HG03432 (cell line): ENCODE results near the gene ANKS3.

Experiments
- ATAC-seq: cut with Tn5 transposase; IDR thresholded peaks from one replicate; pipeline ENCODE4 v1.9.1; 2021; ENCODE audit warnings: mild to moderate bottlenecking, moderate library complexity; ENCODE audit not compliant: unreplicated experiment

ANKS3 gene, protein sequence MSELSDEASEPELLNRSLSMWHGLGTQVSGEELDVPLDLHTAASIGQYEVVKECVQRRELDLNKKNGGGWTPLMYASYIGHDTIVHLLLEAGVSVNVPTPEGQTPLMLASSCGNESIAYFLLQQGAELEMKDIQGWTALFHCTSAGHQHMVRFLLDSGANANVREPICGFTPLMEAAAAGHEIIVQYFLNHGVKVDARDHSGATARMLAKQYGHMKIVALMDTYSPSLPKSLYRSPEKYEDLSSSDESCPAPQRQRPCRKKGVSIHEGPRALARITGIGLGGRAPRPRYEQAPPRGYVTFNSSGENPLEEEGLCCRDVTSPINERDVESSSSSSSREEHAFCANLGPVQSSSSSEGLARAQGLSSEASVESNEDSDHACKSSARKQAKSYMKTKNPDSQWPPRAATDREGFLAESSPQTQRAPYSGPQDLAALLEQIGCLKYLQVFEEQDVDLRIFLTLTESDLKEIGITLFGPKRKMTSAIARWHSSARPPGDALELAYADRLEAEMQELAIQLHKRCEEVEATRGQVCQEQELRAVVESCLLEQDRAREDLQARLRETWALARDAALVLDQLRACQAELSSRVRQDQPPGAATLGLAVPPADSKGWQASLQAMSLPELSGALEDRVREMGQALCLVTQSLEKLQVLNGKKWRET

GRCh38 chr16:4734063-4734729 lies at the start of gene ANKS3, which contains the start of gene DNAAF8:
TSS of gene ANKS3 (minus strand) at chr16:4734271. CDS start at chr16:4730149, 4,122 bp downstream.
TSS of gene DNAAF8 (plus strand) at chr16:4734537. CDS start at chr16:4736515, 1,978 bp downstream.
- peak; percentile 79 for ATAC-seq

DNA sequence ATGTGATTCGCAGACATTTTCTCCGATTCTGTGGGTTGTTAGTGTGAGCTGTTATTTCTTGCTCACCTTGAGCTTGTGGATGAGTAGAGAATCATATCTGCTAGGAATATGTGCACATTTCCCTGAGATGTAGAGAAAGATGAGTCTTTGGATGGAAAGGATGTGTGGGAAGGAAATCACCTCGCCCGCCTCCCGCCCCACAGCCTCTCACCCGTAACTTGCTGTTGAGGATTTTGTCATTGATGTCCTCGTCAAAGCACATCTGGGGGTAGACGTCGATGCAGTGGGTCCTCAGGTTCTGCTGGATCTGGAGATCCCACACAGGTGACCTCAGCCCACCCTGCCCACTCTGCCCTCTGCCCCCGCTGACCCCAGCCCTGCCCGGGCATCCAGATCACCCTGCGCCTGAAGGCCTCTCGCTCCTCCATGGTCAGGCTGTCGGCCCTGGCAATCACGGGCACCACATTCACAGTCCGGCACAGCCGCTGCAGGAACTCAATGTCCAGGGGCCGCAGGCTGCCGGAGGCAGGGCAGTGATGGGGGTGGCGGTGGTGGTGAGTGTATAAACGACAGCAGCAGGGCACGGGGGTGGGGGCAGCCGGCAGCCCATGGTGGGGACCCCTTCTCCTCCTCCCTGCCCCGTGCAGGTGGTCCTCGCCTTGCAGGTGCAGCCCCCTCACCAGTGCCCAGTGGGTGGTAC lies 49.3 kb upstream of the ANKS3 start:
- no peak for ATAC-seq

DNA sequence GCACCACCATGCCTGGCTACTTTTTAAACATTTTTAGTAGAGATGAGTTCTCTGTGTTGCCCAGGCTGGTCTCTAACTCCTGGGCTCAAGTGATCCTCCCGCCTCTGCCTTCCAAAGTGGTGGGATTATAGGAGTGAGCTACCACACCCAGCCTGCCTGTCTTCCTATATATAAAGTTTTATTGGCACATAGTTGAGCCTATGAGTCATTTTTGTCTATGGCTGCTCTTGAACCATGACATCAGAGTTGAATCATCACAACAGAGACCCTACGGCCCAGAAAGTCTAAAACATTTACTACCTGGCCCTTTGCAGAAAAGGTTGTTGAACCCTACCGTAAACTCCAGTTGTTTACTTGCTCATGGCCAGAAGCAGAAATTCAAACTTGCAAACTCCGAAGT lies 46.2 kb upstream of the ANKS3 start:
- no peak for ATAC-seq

DNA sequence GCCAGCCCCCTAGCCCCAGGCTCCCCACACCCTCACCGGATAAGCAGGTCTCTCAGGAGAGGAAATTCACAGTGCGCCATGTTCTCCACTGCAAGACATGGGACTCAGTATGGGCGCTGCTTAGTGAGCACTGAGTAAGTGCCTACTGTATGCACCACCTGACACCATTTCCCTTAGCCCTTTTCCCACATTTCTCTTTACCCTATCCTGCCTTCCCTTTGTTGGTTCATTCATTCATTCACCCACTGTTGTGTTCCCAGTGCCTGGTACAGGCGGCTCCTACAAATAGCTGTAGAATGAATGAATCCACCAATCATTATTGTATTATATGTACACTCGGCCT lies 44.0 kb upstream of the ANKS3 start:
- ATAC-seq = no peak

DNA sequence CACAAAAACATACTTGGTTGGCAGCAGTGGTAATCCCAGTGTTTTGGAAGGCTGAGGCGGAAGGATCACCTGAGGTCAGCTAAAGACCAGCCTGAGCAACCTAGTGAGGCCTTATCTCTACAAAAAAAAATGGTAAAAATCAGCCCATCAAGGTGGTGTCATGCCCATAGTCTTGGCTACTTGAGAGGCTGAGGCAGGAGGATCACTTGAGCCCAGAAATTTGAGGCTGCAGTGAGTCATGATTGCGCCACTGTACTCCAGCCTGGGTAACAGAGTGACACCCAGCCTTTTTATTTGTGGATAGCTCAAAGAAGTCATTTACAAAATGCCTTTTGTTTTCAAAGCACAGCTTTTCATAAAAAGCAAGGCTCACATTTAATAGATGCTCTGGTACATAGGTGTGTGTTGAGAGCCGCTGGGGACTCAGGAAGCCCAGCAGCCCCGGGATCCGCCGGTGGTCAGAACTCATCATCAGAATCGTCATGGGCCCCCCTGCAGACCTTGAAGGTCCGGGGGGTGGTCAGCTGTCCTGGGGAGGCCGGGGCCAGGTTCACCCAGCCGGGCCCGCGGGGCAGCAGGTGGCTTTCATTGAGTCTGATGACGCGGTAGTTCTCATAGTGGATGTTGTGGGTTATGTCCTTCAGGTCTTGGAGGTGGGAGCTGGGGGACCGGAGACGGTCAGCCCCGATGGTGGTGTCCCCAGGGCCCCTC lies 43.4 kb upstream of the ANKS3 start:
- no peak for ATAC-seq

DNA sequence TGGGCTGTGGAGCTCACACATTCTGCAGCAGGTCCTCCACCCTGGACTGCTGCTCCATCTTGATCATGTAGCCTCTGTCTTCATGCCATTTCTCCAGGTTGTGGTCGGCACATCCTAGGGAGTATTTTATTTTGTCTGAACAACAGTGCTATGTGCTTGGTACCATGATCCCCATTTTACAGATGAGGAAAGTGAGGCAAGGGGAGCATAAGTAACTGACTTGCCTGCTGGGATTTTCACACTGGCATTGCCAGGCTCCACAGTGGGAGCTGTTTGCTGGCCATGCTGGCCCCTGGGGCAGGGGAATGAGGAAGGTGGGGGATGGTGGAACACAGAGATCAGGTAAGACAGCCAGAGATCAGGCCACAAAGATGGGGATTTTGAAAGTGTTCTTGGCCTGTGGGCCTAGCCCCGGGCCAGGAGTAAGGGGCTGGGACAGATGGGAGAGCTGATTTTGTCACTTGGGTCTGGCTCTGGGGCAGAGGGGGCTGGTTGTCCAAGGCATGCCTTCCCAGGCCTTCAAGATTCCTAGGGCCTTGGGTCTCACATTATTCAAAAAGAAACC lies 42.2 kb upstream of the ANKS3 start:
- no peak for ATAC-seq

DNA sequence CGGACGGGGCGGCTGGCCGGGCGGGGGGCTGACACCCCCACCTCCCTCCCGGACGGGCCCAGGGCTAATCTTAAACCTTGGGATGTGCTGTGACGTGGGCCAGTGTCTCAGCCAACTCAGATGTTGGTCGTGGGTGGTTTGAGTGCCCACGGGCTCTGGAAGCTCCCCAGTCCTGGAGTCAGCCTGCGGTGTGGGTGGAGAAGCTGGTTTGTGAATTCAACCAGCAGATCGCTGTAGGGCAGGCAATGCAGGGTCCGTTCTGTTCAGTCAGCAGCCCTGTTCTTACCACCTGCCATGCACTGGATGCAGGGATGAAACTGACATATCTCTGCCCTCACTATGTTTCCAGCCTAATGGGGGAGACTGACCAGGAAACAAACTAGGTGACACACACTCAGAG lies 40.9 kb upstream of the ANKS3 start:
- no peak for ATAC-seq

- ATAC-seq = no peak
Observed at GRCh38 chr16:4772351-4772750, 38.3 kb upstream of the ANKS3 start.

- ATAC-seq = no peak
Observed at GRCh38 chr16:4771646-4772045, 37.6 kb upstream of the ANKS3 start.

DNA sequence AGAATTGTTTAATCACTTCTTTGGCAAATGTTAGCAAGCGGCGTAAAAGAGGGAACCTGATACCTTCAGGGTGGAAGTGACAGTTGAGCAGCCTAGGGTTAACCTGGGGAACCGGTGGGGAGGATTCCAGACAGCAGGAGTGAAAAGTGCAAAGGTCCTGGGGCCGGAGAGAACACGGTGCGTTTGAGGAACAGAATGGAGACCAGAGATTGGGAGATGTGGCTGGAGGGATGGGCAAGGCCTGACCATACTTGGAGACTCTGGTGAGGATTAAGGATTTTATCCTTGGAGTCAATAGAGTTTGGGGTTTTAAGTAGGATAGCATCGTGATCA lies 35.2 kb upstream of the ANKS3 start:
- no peak for ATAC-seq

- ATAC-seq = peak; percentile 74
Observed at GRCh38 chr16:4768549-4769305, 34.7 kb upstream of the ANKS3 start.

GRCh38 chr16:4767872-4768548 lies 33.9 kb upstream of the ANKS3 start:
- ATAC-seq = no peak

DNA sequence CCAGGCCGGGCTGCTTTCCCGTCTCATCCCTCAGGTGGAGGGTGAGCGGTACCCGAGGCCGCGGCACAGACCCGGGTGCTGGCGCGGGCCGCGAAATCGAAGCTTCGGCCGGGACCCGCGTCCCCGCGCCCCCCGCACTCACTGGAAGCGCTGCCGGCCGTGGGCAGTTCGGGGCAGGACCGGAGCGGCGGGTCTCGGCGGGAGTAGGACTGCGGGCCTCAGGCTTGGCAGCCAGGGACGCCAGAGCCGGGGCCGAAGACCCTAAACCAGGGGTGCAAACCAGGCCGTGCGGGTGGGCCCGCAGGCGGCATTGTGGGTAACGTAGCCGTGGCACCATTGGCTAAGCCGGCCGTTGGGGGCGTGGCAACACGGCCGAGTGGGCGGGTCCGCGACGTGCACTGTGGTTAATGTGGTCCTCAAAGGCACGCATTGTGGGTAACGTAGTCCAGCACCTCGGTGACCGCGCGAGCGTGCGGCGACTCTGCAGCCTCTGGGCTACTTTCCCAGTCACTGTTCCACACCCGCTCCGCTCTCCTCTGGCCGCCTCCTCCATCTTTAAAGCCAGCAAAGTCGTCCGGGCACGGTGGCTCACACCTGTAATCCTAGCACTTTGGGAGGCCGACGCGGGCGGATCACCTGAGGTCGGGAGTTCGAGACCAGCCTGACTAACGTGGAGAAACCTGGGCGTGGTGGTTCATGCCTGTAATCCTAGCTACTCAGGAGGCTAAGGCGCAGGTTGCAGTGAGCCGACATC lies 33.0 kb upstream of the ANKS3 start, which contains the start of gene ZNF500:
TSS of gene ZNF500 (minus strand) at position 288 of the 754 bp plus-strand sequence. CDS start 1,184 bp downstream, outside the sequence.
- ATAC-seq = peak; percentile 90

- no peak for ATAC-seq
Observed at GRCh38 chr16:4765511-4766474, 31.7 kb upstream of the ANKS3 start.

- no peak for ATAC-seq
Observed at GRCh38 chr16:4763791-4764190, 29.7 kb upstream of the ANKS3 start.

- ATAC-seq = no peak
Observed at GRCh38 chr16:4762205-4762604, 28.1 kb upstream of the ANKS3 start.
